Measurements from ENCODE around the gene LPP. TPM values are rescaled to one million over a fixed set of nuclear protein-coding genes. Genes with fewer than 3 reads are reported as not detected.

The LPP gene
- total RNA-seq, 1 donor from 2014 or later: 93.9 TPM

DNA sequence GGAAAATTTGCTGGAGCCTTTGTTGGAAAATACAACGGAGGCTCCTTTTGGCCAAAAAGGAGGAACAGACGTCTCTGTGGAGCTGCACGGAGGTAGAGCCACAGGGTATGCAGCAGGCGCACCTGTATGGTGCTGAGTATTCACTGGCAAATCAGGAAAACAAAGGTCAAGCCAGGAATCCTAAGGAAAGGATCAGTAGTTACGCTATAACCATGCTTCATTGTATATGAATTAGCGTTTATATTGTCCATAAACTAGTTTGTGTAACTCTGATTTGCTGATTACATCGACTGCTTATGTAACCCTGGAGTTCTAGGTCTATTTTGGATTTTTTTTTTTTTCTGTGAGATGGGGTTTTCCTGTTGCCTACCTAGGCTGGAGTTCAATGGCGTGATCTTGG lies 45.4 kb downstream of the LPP start:
- TF ChIP-seq, protein P1, sequence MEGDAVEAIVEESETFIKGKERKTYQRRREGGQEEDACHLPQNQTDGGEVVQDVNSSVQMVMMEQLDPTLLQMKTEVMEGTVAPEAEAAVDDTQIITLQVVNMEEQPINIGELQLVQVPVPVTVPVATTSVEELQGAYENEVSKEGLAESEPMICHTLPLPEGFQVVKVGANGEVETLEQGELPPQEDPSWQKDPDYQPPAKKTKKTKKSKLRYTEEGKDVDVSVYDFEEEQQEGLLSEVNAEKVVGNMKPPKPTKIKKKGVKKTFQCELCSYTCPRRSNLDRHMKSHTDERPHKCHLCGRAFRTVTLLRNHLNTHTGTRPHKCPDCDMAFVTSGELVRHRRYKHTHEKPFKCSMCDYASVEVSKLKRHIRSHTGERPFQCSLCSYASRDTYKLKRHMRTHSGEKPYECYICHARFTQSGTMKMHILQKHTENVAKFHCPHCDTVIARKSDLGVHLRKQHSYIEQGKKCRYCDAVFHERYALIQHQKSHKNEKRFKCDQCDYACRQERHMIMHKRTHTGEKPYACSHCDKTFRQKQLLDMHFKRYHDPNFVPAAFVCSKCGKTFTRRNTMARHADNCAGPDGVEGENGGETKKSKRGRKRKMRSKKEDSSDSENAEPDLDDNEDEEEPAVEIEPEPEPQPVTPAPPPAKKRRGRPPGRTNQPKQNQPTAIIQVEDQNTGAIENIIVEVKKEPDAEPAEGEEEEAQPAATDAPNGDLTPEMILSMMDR (conservative IDR thresholded peaks at IDR 0.05; ENCODE audit: low read depth, low read length): no peak
- H3K4me3 ChIP-seq (ENCODE audit: low read depth, low read length): no peak overlapping the region
- DNase-seq (ENCODE audit: low read depth): no peak

DNA sequence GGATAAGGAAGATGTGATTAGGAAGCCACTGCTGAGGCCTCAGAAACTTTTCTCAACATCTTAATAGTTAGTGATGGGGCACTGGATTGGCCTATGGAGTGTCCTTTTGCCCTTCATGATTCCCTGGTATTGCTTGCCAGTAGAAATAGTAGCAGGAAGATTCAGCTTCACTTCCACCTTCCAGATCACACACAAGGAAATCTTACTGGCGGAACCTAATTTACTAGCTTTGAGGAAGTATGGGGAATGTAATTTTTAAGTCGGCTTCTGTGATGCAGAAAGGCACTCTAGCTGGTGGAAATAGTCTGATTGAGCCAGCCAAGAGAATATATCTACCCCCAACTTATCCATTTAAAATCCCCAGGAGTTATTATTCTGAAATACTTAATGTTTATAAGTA lies 46.5 kb downstream of the LPP start:
- no peak overlapping the region for H3K4me3 ChIP-seq (ENCODE audit: low read depth, low read length)
- TF ChIP-seq, protein P1 (conservative IDR thresholded peaks at IDR 0.05; ENCODE audit: low read depth, low read length): no peak
- DNase-seq (ENCODE audit: low read depth): no peak

DNA sequence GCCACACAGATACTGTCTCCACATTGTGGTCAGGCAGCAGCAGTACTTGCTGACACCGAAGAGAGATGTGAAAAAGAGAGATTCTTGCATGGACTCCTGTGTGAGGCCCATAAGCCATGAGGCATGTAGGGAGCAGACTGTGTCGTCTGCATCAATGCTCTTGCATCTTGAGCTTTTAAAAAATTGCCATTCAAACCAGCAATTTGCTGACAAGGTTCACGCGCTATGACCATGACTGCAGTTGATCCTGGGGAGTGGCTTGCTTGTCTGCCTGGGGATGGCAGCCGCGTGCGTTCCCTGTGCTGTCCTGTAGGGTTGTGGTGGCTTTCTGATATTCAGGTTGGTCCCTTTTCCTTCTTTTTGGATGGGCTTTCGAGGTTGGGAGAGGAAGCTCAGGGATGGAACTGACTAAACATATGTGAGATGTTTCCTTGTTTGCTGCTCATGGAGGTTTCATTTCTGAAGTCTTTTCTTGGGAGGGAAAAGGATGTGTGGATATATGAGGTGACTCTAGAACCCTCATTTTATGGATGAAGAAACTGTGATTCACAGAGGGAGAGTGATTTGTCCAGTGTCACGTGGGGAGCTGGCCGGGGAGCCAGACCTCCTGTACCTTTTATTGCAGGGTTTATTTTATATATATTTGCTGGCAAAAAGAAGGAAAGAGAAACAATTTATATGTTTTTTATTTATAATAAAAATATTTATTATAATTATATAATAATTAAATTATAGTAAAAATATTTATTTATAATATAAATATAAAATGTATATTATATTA lies 48.6 kb downstream of the LPP start:
- H3K4me3 ChIP-seq (ENCODE audit: low read depth, low read length): no peak overlapping the region
- TF ChIP-seq, protein P1 (conservative IDR thresholded peaks at IDR 0.05; ENCODE audit: low read depth, low read length): peak; percentile 27
- no peak for DNase-seq (ENCODE audit: low read depth)

DNA sequence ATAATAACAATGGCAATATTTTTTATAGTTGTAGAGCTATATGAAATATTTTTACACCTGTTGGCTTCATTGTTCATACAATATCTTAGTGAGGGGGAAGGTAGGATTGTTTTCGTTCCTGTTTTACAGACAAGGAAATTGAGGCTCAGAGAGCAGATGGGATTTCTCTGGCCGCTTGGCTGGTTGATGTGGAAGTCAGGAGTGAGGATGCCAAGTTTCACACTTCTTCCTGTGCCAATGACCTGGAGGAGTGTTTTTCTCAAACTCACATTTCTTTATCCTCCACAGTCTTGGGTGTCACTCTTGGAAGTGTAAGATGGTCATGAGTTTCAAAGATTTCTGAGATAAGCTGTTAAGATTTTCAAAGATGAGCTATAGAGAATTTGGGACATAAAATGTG lies 50.6 kb downstream of the LPP start:
- no peak overlapping the region for H3K4me3 ChIP-seq (ENCODE audit: low read depth, low read length)
- no peak for DNase-seq (ENCODE audit: low read depth)
- TF ChIP-seq, protein P1 (conservative IDR thresholded peaks at IDR 0.05; ENCODE audit: low read depth, low read length): no peak

DNA sequence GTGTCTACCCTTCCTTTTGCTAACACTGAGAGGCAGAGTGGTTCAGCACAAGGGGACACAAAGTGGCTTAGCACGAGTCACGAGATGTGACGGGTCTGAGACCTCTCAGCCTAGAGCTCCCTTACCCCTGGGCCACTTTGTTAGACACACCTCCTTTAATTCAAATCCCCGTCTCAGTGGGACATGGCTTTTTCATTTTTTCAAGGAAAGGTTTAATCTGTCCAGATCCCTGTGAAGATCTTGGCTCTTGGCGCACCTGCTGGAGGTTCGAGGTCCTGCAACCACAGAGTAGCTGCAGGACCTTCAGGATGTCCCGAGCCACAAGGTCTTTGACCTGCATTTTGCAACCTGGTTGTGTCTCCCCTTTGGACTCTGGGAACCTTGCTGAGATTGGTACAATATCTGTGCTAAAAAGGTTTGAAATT lies 52.0 kb downstream of the LPP start:
- TF ChIP-seq, protein P1 (conservative IDR thresholded peaks at IDR 0.05; ENCODE audit: low read depth, low read length): peak; percentile 63
- DNase-seq (ENCODE audit: low read depth): no peak
- no peak overlapping the region for H3K4me3 ChIP-seq (ENCODE audit: low read depth, low read length)

DNA sequence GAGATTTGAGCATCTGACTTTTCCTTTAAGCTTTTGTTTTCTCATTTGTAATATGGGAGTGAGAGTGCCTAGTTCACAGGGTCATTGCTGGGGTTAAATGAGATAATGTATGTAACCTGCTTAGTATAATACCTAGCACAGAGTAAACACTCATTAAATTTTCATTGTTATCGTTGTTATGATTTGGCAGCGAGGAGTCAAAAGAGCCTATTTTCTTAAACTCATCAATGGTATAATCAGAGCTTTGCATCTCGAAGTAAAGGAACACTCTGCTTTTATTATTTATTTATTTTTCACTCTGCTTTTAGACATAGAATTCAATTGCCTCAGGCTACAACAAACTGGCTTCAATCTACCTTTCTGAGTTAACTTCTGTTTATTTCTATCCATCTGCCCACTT lies 52.8 kb downstream of the LPP start:
- TF ChIP-seq, protein P1 (conservative IDR thresholded peaks at IDR 0.05; ENCODE audit: low read depth, low read length): no peak
- no peak for DNase-seq (ENCODE audit: low read depth)
- no peak overlapping the region for H3K4me3 ChIP-seq (ENCODE audit: low read depth, low read length)
